ENCODE measurements around the gene GSTM4.
A peak's percentile ranks its signal among the peaks of the same experiment; 100 is the strongest.

GSTM4 gene

DNA sequence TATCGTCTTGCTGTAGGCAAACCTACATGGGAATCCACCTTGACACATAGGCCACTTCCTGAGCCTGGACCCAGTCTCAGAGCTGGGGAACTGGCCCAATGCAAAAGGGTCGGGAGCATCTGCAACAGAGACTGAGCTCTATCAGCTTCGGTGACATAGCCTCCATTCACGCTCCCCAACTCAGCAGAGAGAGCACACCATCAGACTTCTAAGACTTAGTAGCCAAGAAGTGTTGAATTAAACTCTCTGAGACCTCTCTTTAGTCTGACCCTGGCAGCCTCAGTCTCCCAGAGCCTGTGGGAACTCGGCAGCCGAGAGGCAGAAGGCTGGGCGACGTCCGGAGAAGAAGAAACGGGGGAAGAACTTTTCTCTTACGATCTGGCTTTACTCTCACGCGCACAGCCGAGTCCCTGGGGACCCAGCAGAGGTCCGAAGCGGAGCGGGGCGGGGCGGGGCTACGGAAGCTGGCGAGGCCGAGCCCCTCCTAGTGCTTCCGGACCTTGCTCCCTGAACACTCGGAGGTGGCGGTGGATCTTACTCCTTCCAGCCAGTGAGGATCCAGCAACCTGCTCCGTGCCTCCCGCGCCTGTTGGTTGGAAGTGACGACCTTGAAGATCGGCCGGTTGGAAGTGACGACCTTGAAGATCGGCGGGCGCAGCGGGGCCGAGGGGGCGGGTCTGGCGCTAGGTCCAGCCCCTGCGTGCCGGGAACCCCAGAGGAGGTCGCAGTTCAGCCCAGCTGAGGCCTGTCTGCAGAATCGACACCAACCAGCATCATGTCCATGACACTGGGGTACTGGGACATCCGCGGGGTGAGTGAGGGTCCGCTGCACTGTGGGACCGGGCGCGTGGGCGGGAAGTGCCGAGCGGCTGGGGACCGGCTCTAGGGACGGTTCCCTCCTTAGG is at the start of gene GSTM4:
GSTM4 (plus strand) TSS at position 485 of the 905 bp plus-strand sequence; CDS start at position 776, 291 bp downstream.
- peak; percentile 87 for DNase-seq

DNA sequence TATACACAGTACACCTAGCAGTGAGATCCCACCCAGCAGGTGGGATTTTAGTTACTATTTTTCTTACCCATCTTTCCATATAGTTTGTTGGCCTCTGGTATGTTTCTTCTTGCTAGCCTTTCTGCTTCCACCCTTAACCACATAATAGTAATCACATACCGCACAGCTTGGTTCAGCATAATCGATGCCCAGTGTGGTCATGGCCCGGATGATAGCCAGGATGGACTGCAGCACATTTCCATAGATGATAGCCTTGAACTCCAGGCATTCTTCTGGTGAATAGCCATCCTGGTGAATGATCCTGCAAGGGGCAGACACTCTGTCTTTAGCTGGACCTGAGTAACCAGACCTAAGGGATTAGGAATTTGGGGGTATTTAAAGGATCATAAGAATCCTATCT is 46.0 kb upstream of the GSTM4 start:
- DNase-seq = no peak

DNA sequence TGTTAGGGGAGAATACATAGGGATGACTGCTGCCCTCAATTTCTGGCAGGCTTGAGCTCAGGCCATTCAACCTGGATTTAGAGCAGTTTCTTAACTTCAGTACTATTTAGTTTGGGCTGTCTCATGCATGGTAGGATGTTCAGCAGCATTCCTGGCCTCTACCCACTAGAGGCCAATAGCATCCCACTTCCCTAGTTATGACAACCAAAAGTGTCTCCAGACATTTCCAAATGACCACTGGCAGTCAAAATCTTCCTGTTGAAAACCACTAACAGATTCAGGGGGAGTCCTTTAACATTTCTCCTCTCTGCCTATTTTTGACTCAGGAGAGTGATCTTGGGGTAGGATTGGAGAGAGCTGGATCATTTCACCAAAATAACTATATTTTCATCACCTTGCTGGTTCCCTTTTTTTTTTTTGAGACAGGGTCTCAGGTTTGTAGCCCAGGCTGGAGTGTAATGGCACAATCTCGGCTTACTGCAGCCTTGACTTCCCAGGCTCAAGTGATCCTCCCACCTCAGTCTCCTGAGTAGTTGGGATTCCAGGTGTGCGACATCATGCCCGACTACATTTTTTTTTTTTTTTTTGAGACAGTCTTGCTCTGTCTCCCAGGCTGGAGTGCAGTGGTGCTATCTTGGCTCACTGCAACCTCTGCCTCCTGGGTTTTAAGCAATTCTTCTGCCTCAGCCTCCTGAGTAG is 45.1 kb upstream of the GSTM4 start:
- no peak for DNase-seq

DNA sequence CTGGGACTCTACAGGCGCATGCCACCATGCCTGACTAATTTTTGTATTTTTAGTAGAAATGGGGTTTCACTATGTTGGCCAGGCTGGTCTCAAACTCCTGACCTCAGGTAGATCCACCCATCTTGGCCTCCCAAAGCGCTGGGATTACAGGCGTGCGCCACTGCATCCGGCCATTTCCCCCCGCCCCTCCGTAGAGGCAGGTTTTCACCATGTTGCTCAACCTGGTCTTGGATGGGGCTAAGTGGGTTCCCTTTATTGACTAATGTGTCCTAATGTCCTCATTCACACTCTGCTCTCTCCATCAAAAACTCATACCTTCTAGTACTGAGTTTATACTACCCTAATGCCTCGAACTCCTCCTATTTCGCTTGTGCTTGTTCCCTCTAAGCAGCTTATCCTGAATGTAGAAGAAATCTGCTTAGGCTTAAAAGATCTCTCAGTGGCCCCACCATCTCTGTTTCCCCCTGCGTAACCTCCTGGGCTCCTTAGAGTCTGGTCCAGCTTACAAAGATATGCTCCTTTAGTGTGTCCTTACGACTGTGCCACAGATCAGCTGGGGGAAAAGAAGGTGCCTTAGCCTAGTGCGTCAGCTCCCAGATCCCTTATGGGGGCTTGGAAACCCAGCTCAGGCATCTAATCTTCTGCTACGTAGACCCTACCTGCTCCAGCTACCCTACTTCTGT is 44.5 kb upstream of the GSTM4 start:
- DNase-seq = no peak

DNA sequence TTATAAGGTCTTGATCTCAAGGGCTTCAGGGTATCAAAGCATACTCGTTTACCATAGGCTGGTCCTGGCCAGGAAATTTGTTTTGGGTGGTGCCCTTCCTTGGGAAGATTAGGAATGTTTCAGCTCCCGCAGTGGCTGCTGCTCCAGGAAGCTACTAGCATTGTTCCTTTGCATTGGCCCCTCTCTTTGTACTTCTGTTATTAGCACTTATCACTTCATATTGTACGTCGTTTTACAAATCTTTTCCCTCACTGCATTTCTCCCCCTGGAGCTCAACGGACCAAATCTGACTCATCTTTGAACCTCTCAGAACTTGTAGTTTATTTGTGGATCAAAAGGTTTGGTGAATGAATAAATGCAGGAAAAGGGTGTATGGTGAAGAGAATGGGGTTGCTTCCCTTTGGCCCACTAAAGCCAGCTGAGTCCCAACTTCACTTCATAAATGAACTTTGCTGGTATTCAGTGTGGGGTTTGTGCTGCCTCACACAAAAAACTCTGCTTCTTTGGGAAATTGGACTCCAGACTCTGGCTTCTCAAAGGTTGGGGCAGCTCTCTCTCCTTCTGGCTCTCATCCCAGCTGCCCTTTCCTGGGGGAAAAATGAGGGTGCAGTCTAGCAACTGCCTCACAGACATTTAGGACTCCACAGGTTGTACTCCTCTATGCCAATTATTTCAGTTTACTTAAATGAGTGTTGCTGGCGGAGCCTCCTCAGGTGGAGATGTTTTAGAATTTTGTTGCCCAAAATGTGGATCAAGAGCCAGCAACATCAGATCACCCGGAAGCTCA is 42.3 kb upstream of the GSTM4 start:
- no peak for DNase-seq

DNA sequence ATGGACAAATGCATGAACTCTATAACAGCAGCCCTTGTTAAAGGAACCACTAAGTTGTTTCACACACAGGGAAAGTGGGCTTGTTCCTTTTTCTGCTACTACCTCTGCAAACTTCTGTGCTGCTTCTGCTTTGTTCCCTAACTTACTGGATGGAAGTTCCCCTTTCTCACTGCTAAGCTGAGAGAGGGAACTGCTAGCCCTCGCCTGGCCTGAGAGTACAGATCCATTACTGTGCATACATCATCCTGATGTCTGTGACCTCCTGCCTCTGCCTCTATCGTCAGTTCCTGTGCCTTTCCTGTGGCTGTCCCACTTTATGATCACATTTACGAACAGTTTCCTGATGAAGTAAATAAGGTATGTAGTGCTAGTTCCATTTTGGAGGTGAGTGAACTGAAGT is 40.0 kb upstream of the GSTM4 start:
- DNase-seq = no peak

DNA sequence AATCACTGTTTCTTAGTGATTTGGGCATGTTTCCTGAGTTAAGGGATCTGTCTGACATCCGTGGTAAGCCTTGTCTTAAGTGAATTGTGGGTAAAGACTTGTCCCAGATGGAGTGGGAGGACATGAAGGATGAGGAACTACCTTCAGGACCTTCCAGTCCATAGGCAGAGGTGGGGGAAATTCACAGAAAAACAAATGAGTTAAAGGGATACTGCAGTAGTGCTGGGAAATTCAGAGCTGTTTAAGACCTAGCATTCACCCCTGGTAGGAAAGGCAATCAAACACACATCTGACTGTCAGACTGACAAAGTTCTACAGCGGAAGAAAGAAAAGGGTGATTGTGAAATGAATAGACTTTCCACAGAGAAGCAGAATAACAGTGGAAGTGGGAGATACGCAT is 39.5 kb upstream of the GSTM4 start:
- DNase-seq = no peak

DNA sequence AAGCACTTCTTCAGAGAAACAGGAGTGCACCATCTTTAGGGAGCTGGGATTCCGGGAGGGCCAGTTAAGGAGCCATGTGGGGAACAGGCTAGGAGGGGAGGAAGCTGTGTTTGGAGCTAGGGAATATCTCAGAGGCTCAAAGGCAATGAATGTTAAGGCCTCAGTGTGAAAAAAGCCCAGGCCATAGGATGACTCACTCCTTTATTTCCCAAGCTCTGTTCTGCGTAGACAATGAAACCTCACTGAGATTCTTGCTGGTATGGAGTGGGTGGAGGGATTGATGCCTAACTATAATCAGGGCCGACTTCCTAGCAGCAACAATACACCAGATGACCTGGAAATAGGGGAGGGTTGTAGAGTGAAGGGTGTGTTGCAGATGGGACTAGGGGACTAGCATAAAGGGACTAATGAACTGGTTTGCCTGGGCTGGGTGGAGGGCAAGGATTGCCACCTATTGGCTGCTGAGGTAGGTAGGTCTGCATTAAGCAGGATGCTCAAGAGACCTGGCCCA is 38.6 kb upstream of the GSTM4 start:
- DNase-seq = no peak

DNA sequence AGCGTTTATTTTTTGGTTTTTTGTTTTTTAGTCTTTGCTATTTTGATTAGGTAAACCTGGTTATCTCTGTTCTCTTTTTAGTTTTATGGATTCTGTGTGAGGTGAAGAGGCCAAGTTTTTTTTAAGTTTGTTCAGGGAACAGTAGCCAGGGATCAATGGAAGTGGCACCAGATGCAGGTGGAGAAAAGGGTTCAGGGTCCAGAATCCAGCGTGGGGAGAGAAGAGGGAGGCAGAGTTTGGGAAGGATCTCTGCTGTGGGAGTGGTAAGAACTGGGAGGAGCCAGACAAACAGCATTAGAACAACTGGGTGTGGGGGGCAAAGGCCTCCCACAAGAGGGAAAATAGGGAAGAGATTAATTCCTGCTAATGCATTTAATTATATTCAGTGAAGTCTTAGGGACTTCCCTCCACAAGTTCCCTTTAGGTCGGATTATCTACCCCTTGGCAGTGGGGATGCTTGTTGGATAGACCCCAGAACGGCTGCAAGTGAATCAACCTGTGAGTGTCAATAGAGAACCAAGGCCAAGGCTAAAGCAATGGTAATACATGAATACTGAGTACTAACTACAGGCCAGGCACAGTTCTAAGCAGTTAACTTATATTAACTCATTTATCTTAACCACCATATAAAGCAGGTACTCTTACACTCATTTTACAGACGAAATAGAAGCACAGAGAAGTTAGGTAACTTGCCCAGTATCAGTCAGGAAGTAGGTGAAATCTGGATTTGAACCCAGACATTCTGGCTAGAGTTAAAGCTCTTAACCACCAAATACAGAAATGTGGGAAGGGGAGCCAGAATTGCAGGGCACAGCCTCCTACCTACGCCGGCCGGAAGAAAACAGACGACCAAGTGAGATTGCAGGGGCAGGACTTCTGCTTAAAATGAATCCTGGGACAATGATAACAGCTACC is 37.0 kb upstream of the GSTM4 start:
- DNase-seq = no peak

DNA sequence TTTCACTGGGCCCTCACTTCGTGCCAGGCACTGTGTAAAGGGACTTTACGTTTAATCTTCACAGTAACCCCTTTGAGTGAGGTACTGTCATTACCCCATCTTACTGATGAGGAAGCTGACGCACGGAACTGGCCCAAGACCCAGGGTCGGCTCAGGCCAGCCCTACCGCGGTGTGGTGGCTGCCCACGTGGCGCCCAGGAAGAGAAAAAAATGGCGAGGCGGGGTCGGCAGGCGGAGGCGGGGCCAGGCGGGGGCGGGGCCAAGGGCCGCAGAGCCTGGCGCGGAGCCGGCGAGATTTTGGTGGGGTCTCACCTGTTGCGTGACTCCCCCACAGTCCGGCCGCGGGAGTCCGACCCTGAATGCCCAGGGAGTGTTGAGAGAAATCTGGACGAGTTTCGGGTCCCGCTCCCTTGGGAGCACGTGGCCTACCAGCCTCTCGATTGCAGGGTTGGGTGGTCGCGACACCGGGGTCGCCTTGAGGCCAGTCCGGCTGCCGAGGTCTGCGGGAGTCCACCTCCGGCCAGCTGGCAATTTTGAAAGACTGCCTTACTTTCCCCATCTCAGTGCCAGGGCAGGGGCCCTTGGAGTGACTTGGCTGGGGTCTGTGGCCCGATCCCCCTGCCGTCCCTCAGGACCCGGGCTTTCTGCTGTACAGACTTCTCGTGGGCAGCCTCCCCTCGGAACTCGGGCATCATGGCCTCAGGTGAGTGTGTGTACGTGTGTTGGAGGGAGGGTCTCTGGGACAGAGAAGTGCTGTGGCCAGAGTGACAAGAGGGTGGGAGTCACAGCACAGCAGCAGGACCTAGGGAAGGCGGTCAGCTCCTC is 36.1 kb upstream of the GSTM4 start, which contains the start of the genes AMPD2 and GNAT2:
AMPD2 (plus strand) TSS at position 262 of the 825 bp plus-strand sequence. CDS start 1,339 bp downstream, outside the sequence.
GNAT2 (minus strand) TSS at position 41 of the 825 bp plus-strand sequence. CDS start 6,746 bp downstream, outside the sequence.
- peak; percentile 87 for DNase-seq

DNA sequence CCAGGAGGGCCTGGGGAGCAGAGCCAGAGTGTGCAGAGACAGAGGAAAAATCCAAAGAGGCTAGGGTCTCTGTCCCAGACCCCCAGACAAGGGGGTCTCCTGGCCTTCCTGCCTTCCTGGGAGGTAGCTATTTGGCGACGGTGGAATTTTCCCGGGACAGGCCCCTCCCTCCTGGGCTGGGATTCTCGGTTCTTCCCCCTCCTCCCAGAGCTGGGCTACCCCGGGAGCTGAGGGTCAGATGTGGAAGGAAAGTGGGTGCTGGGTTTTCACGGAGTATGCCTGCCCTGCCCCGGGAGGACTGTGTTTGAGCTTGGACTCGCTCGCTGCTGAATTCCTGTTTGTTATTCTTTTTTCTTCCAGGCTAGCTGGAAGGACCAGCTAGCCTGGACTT is 35.5 kb upstream of the GSTM4 start:
- peak; percentile 71 for DNase-seq

DNA sequence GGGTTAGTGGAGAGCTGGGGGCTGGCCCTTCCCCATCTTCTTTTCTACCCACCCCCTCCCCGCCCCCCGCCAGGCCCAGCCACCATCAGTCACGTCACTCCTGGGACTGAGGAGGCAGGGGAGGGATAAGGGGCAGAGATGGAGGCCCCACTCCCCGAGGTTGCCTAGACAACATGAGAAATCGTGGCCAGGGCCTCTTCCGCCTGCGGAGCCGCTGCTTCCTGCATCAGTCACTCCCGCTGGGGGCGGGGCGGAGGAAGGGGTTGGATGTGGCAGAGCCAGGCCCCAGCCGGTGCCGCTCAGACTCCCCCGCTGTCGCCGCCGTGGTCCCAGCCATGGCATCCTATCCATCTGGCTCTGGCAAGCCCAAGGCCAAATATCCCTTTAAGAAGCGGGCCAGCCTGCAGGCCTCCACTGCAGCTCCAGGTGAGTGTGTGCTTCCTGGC is 35.0 kb upstream of the GSTM4 start:
- peak; percentile 96 for DNase-seq

DNA sequence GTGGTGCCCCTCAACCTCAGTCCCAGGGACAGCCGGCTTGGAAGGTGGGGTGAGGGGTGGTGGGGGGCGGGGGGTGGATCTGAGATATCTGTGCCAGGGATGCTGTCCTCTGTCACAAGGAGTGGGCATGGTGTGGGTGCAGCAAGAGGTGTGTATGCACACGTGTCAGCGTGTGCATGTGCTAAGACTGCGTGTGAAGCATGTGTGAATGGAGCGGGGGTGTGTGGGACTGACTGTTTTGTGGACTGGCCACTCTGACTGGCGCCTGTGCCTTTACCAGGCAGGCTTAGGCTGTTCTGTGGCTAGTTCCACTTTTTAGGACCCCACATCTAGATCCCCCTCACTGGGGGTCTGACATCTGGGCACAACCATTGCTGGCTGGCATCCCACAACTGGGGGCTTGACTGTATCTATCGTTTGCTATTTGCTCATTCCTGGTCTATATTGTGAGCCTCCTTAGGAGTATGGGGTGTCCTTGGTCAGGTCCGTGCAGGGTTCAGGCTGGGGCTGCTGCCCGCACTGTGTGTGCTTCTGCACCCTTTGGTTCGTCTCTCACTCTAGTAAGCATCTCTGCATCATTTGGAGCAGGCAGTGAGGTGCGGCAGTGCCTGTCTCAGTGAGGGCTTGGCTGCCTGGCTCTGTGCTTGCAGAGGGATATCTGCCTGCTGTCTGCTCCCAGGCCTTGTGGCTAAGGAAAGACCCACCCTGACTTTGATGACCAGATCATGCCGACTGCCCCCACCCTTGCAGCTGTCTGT is 34.3 kb upstream of the GSTM4 start:
- no peak for DNase-seq

DNA sequence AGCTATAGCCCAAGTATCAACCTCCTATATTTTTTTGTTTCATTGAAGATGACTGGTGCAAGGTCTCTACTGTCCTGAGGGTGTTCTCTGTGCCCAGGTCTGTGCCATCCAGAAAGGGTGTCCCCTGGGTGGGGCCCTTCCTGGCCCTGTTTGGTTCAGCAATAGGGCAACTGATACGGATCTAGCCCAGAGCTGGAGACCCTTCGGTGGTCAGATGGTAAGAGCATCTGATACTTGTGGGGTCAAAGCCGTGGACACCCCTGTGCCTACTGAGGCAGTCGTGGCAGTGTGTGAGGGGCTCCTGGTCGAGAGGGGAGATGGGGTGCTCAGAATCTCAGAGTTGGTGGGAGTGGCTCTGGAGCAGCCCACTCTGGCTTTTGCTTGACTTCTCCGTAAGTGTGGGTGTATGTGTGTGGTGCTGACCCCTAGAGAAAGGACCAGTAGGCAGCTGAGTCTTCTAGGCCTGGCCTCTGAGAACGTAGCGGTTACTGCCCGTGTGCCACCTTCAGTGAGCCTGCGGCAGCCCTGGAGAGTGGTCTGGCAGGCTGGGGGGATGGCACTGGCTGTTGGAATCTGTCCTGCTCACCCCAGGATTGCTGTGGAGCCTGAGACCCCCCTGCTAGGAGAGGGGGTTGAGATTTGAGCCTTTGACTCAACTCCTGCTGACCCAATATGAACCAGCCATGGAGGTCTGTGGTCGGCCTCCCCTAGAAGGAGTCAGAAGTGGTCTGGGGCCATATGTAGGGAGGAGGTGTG is 33.6 kb upstream of the GSTM4 start:
- no peak for DNase-seq

DNA sequence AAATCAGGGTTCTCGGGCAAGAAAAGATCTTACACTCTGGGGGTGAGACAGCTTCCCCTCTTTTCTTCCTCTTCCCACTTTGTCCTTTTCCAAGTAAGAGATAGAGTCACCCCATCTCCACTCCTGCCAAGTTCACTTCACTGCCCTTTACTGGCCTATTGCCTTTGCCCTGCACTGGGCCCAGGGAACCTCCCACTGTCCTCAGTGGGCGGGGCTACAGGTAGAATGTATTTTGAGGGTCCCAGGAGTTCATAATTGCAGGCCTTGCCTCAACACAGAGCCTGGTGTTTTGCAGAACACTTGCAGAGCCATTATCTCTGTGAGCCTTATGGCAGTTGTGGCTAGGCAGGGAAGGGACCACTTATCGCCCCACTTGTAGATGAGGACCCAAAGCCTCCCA is 33.0 kb upstream of the GSTM4 start:
- no peak for DNase-seq

DNA sequence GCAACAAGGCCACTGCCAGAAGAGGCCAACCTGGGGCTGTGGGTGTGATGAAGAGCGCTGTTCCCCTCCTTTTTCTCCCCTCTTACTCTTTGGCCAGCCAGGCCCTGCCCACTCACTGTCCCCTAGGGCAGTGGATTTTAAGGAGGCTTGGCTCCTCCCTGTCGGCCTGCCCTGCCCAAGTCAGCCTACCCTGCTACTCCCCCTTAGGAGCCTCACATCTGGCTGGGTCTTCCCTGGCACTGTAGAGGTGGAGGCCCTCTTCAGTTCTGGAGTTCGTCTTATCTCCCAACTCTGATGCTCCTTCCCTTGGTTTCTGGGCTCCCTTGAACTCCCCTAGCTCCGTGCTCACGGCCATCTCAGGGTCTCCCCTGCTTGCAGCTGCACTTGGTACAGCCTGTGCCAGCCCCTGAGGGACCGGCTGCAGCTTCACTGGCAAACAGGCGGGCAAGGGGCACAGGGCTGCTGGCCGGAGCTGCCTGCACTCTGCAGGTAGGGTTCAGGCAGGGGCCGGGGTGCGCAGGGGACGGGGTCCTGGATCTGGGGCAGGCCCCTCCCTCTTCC is 32.2 kb upstream of the GSTM4 start:
- peak; percentile 58 for DNase-seq

DNA sequence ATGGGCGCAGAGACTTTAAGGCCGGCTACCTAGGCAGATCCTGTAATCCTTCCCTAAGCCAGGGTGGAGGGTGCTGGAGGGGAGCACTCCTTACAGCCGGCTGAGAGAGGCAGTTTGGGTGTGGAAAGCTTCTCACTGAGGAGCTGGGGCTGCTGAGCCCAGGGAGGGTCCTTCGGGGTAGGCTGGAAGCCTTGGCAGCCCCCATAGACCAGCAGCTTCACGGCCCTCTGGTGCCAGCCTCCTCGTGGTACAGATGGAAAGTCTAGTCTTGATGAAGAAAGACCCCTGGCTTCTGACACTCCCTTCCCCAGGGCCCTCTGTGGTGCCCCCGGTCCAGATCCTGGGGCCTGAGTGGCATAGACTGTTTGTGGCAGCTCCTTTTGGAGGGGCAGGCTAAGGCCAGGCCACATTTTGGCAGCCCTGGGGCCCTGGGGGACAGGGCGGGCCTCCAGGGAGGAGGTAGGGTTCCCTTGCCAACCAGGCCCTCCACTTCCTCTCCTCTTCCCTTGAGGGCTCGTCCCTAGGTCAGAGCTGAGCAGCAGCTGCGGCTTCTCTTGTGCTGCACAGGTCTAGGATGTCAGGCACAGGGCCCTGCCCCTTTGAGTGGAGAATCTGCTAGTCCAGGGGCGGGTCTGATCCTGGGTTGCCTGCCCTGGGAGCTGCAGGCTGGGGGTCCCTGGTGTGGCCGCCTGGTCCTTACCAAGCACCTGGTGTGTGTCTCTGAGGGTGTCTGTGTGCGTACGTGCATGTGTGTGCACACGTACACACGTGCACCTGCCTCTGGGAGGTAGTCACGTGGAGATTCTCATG is 31.5 kb upstream of the GSTM4 start:
- DNase-seq = peak; percentile 32
